Kidney epithelial cell (primary cell): ENCODE data around the gene MZF1. TPM values are rescaled to one million over a fixed set of nuclear protein-coding genes. Genes with fewer than 3 reads are reported as not detected.
"Not testable (repeated sequence)": the region's sequence is repeated elsewhere in the genome, so short reads cannot be mapped to it uniquely, and the experiment has no call there.

Experiments
- DNase-seq: peaks from one replicate; pipeline ENCODE4 v3.0.0-alpha.2; 2010; ENCODE audit warnings: low read depth
- H3K27me3 ChIP-seq: 2 replicates; pipeline ENCODE4 v1.6.0; 2011; ENCODE audit warnings: low read length; ENCODE audit not compliant: control insufficient read depth, insufficient read depth
- H3K36me3 ChIP-seq: 2 replicates; pipeline ENCODE4 v1.5.1; 2011; ENCODE audit warnings: low read length; ENCODE audit not compliant: control insufficient read depth, insufficient read depth
- H3K4me3 ChIP-seq: 2 replicates; pipeline ENCODE4 v1.5.1; 2011; ENCODE audit warnings: low read depth, mild to moderate bottlenecking, control low read depth, low read length
- CTCF ChIP-seq: IDR thresholded peaks from 2 replicates; pipeline ENCODE4 v1.5.1; 2011; ENCODE audit warnings: mild to moderate bottlenecking, moderate library complexity, low read length, control low read depth, inconsistent platforms; ENCODE audit not compliant: insufficient read depth, poor library complexity, severe bottlenecking
- total RNA-seq: library from RNA; depleted of rRNA; stranded (reverse); fragments of >200 nt; gene quantifications from 2 replicates; pipeline ENCODE4 v1.2.3, GENCODE V29; 2015

MZF1 gene
- total RNA-seq, result 14.6 and 19.3 TPM in 2 replicates

DNA sequence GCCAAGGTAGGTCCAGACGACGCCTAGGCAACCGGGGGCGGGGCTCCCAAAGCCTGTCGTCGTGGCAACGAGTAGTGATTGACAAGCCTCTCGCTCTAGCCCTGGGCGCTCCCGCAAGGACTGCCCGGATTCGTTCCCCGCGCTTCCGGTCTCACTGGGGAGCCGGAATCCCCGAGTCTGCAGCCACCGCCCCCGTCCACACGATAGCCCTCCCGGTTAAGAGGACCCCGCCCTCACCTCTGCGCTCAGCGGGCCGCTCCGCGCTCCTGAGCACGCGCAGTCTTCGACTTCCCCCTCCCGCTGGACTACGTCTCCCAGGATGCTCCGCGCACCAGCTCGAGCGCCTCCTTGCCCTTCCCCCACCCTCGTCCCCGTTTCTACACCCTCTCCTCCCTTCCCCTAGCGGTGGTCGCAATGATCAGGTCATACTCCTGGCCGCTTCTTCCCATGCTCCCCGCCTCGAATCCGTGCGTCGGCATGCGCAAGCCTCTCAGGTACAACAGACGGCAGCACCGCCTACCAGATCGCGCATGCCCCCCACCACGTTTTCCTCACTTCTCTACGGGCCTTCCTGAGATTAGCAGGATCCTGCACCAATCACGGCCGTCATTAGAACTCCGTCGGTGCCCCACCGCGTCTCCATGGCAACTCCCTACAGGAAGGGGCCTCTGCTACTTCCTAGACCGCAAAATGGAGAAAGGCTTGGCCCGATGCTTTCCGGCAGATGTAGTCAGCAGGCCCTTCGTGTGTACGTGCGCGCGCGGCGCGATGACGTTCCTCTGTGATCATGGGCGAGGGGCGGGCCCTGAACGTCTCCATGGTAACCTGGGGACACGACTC is at the start of gene MZF1:
Gene MZF1 (minus strand): TSS at position 518 of the 840 bp plus-strand sequence. CDS start 1,946 bp downstream, outside the sequence.
- Histone ChIP-seq H3K27me3 (no peaks in the 10 kb centered on the region), H3K4me3 (peak within 1 kb of the TSS; percentile 64), H3K36me3 (peaks cover 1% of the 10 kb centered on the region)
- DNase-seq, result peak; percentile 100
- no peak for TF ChIP-seq CTCF

DNA sequence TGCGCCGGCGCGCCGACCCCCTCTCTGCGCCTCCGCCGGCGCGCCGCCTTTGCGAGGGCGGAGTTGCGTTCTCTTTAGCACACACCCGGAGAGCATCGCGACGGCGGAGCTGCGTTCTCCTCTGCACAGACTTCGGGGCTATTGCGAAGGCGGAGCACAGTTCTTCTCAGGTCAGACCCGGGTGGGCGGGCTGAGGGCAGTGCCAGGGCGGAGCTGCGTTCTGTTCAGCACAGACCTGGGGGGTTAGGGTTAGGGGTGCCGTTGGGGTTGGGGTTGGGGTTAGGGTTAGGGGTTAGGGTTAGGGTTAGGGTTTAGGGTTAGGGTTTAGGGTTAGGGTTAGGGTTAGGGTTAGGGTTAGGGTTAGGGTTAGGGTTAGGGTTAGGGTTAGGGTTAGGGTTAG is 34.1 kb upstream of the MZF1 start:
- not testable (repeated sequence) for H3K36me3 ChIP-seq, DNase-seq, H3K27me3 ChIP-seq, H3K4me3 ChIP-seq

- H3K4me3 ChIP-seq, DNase-seq, H3K27me3 ChIP-seq, H3K36me3 ChIP-seq: not testable (repeated sequence)
These were observed 33.2 kb upstream of the MZF1 start for GRCh38 chr19:58606251-58606896.

GRCh38 chr19:58586133-58586765 is 13.1 kb upstream of the MZF1 start:
- H3K27me3 ChIP-seq, result no peaks in the 10 kb centered on the region
- TF ChIP-seq CTCF, result no peak
- no peak overlapping the region for H3K4me3 ChIP-seq
- H3K36me3 ChIP-seq, result peaks cover 1% of the 10 kb centered on the region
- no peak for DNase-seq

- H3K4me3 ChIP-seq, result no peak overlapping the region
- no peaks in the 10 kb centered on the region for H3K27me3 ChIP-seq
- TF ChIP-seq CTCF, result no peak
- peaks cover 1% of the 10 kb centered on the region for H3K36me3 ChIP-seq
- DNase-seq, result no peak
These were observed 12.5 kb upstream of the MZF1 start for GRCh38 chr19:58585442-58586132.

- peaks cover 1% of the 10 kb centered on the region for H3K36me3 ChIP-seq
- H3K27me3 ChIP-seq, result no peaks in the 10 kb centered on the region
- DNase-seq, result no peak
- no peak for TF ChIP-seq CTCF
- H3K4me3 ChIP-seq, result no peak overlapping the region
These were observed 11.6 kb upstream of the MZF1 start for GRCh38 chr19:58584498-58585441.
